BJ (cell line): Measurements from ENCODE around the gene CHP1. TPM values are rescaled to one million over a fixed set of nuclear protein-coding genes. Genes with fewer than 3 reads are reported as not detected.
"Not testable (repeated sequence)": the region's sequence is repeated elsewhere in the genome, so short reads cannot be mapped to it uniquely, and the experiment has no call there.

Experiments
- CTCF ChIA-PET: fragments of 350-600 bp; formaldehyde crosslinking; extraction: SDS; loops from one replicate; lab custom pipeline; 2021; ENCODE audit warnings: antibody characterized with exemption, inconsistent platforms; lab: Yijun Ruan, JAX
- POLR2A ChIA-PET: fragments of 300-600 bp; sonication (Branson Sonifier 250); formaldehyde crosslinking; extraction: SDS; loops from one replicate; lab custom pipeline; 2021; ENCODE audit warnings: antibody characterized with exemption; lab: Charles Lee
- DNase-seq: peaks from one replicate; pipeline ENCODE4 v3.0.0-alpha.2; 2011; ENCODE audit warnings: low read depth
- H3K27me3 ChIP-seq: 2 replicates; pipeline ENCODE4 v1.6.0; 2011; ENCODE audit warnings: low read length; ENCODE audit not compliant: control insufficient read depth, insufficient read depth
- H3K36me3 ChIP-seq: 2 replicates; pipeline ENCODE4 v1.5.1; 2011; ENCODE audit warnings: low read length; ENCODE audit not compliant: control insufficient read depth, insufficient read depth
- H3K4me3 ChIP-seq: 2 replicates; pipeline ENCODE4 v1.5.1; 2011; ENCODE audit warnings: low read depth, mild to moderate bottlenecking, control low read depth, low read length
- polyA plus RNA-seq: library from polyadenylated mRNA; depleted of rRNA; stranded (reverse); fragments of >200 nt; gene quantifications from 2 replicates; pipeline ENCODE4 v1.2.3, GENCODE V29; 2011
- TF ChIP-seq, protein P1 (sequence below): IDR thresholded peaks from 2 replicates; pipeline ENCODE4 v1.5.1; 2011; ENCODE audit warnings: low read depth, mild to moderate bottlenecking, control low read depth, inconsistent platforms, low read length, moderate library complexity; ENCODE audit not compliant: insufficient read depth

CHP1 gene
- polyA plus RNA-seq, 1 experiment = 59.9 TPM

DNA sequence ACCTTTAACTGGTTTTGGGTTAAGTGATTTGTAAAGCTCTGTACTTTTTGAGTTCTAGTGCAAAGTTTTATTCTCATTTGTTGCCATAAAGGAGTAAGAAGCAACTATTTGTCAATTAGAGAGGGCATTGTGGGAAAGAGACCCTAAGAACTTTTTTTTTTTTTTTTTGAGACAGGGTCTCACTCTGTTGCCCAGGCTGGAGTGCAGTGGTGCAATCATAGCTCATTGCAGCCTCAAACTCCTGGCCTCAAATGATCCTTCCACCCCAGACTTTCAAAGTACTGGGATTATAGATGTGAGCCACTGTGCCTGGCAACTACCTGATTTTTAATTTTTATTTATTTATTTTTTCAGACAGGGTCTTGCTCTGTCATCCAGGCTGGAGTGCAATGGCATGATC is 4.9 kb downstream of the CHP1 start:
- no peak for DNase-seq
- CTCF ChIA-PET = no interaction called here
- H3K27me3 ChIP-seq = no peaks in the 10 kb centered on the region
- H3K4me3 ChIP-seq = no peak overlapping the region
- TF ChIP-seq, protein P1, sequence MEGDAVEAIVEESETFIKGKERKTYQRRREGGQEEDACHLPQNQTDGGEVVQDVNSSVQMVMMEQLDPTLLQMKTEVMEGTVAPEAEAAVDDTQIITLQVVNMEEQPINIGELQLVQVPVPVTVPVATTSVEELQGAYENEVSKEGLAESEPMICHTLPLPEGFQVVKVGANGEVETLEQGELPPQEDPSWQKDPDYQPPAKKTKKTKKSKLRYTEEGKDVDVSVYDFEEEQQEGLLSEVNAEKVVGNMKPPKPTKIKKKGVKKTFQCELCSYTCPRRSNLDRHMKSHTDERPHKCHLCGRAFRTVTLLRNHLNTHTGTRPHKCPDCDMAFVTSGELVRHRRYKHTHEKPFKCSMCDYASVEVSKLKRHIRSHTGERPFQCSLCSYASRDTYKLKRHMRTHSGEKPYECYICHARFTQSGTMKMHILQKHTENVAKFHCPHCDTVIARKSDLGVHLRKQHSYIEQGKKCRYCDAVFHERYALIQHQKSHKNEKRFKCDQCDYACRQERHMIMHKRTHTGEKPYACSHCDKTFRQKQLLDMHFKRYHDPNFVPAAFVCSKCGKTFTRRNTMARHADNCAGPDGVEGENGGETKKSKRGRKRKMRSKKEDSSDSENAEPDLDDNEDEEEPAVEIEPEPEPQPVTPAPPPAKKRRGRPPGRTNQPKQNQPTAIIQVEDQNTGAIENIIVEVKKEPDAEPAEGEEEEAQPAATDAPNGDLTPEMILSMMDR = no peak
- no peaks in the 10 kb centered on the region for H3K36me3 ChIP-seq
- POLR2A ChIA-PET = no interaction called here

DNA sequence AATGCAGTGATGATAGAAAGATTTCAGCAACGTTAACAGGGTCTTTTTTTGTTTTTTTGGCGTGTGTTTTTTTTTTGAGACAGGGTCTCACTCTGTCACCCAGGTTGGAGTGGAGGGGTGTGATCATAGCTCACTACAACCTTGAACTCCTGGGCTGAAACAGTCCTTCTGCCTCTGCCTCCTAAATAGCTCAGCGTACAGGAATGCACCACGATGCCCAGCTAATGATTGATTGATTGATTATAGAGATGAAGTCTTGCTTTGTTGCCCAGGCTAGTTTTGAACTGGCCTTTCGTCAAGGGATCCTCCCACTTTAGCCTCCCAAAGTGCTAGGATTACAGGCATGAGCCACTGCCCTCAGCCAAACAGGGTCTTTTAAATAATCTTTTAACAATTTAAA is 7.0 kb downstream of the CHP1 start:
- no peak for DNase-seq
- ChIA-PET POLR2A (interaction anchor here (0.6 kb wide), 1 partner anchor 340 kb away, joined by 15 read pairs; no protein-coding TSS in a partner anchor), CTCF (no interaction called here)
- no peak overlapping the region for H3K4me3 ChIP-seq
- TF ChIP-seq, protein P1 = no peak
- H3K27me3 ChIP-seq = no peaks in the 10 kb centered on the region
- no peaks in the 10 kb centered on the region; the same call in 1 of the 2 replicates for H3K36me3 ChIP-seq

DNA sequence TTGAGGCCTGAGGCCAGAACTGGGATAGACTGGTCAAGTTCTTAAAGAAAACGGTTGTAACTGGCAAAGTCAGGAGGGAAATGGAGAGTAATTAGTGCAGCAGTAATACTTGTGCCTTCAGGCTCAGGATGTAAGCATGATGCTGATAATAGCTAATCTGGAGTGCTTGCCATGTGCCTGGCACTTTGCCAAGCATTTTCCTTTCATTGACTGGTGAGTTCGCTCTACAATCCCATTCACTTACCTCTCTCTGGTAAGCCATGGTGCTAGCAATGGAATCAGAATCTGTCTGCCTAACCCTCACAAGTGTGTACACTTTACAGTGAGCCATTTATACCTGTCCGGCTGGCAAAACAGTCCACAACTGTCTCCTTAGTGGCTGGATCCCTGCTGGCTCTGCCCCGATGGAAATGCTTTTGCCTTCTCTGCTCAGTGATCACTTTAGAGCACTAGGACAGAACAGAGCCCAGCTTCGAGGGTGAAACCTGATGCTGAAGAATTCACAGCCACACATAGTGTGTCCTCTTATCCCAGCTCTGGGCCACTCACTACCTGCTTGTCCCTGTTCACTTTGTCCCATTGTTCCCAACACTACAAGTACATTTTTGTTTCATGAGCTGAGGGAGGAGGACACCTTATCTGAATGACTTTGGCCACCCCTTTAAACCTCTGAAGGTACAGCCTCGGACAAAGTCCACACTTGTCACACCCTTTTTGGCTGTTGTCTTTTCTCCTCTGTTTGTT is 10.3 kb downstream of the CHP1 start:
- DNase-seq = no peak
- ChIA-PET POLR2A (interaction anchor here (0.7 kb wide), 1 partner anchor 536 kb away, joined by 8 read pairs; no protein-coding TSS in a partner anchor), CTCF (interaction anchor here (0.5 to 1.3 kb wide), 4 partner anchors 8 to 338 kb away, joined by 4 to 6 read pairs (median 6); partner anchors contain the start of gene CHP1)

DNA sequence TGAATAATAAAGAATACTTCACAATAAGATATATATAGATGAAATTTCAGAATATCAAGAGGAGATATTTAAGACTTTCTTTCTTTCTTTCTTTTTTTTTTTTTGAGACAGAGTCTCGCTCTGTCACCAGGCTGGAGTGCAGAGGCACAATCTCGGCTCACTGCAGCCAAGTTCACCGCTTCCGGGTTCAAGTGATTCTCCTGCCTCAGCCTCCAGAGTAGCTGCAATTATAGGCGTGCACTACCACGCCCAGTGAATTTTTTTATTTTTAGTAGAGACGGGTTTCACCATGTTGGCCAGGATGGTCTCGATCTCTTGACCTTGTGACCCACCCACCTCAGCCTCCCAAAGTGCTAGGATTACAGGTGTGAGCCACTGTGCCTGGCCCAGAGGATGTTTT is 19.7 kb downstream of the CHP1 start:
- POLR2A ChIA-PET, CTCF ChIA-PET, DNase-seq: not testable (repeated sequence)

More for the DNA sequence above, 10.3 kb downstream of the CHP1 start:
- Histone ChIP-seq H3K27me3 (no peaks in the 10 kb centered on the region), H3K4me3 (no peak overlapping the region), H3K36me3 (no peaks in the 10 kb centered on the region; the same call in none of the 2 replicates)
- TF ChIP-seq, protein P1 = no peak

DNA sequence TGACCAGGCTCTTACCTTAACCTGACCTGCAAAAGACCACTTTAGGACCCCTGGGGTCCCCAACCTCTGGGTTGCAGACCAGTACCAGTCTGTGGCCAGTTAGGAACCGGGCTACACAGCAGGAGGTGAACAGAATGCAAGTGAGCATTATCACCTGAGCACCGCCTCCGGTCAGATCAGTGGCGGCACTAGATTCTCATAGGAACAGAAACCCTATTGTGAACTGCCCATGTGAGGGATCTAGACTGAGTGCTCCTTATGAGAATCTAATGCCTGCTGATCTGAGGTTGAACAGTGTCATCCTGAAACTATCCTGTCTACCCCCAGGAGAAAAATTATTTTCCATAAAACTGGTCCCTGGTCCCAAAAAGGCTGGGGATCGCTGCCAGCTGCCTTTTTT is 20.3 kb downstream of the CHP1 start:
- DNase-seq = no peak
- ChIA-PET POLR2A (no interaction called here), CTCF (no interaction called here)
- Histone ChIP-seq H3K36me3 (no peaks in the 10 kb centered on the region), H3K4me3 (no peak overlapping the region), H3K27me3 (no peaks in the 10 kb centered on the region)
- TF ChIP-seq, protein P1 = no peak

More for the DNA sequence above, 19.7 kb downstream of the CHP1 start:
- H3K36me3 ChIP-seq, H3K4me3 ChIP-seq, H3K27me3 ChIP-seq: not testable (repeated sequence)
